NCI-H526 (cell line): ENCODE results near the gene IL22RA2.
"Not testable (repeated sequence)": the region's sequence is repeated elsewhere in the genome, so short reads cannot be mapped to it uniquely, and the experiment has no call there.

Experiments
- DNase-seq, 2 experiments: peaks; one replicate each; lab custom pipeline; 2025; lab: John Stamatoyannopoulos, UW

Gene IL22RA2, protein sequence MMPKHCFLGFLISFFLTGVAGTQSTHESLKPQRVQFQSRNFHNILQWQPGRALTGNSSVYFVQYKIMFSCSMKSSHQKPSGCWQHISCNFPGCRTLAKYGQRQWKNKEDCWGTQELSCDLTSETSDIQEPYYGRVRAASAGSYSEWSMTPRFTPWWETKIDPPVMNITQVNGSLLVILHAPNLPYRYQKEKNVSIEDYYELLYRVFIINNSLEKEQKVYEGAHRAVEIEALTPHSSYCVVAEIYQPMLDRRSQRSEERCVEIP

DNA sequence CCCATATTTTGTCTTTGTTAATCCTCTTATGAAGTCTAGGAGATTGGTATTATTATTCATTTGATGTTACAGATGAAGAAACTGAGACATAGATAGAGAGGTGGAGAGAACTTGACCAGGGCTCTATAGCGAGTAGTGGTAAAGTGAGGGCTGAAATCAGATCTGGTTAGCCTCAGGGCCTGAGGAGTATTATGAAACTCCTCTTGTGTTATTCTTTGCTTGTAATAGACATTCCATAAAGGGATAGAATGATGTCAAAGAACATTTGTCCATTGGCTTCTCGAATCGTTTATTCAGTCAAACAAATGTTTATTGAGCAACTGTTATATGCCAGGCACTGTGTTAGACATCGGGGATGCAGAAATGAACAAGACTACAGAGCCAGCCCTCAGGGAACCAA lies at the start of gene IL22RA2:
TSS of gene IL22RA2 (minus strand) at position 144 of the 400 bp plus-strand sequence. CDS start 11,895 bp downstream, outside the sequence.
- DNase-seq, result no peak

DNA sequence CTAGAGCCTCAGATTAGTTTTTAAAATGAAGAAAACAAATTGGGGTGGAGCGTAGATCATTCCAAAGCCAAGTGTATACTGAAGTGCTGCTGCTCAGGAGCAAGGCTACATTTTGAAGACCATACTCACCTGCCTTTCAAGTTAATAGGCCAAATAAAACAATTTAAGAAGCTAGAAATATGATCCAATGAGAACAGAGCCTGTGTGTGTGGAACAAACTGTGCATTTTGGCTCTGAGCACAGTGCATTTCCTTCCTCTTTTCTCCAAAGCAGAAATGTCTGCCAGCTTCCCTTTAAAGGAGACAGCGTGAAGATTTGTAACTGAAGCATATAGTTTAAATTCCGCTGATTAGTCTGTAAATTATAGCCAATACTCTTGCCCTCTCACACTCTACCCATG lies 48.9 kb upstream of the IL22RA2 start:
- DNase-seq, result no peak

DNA sequence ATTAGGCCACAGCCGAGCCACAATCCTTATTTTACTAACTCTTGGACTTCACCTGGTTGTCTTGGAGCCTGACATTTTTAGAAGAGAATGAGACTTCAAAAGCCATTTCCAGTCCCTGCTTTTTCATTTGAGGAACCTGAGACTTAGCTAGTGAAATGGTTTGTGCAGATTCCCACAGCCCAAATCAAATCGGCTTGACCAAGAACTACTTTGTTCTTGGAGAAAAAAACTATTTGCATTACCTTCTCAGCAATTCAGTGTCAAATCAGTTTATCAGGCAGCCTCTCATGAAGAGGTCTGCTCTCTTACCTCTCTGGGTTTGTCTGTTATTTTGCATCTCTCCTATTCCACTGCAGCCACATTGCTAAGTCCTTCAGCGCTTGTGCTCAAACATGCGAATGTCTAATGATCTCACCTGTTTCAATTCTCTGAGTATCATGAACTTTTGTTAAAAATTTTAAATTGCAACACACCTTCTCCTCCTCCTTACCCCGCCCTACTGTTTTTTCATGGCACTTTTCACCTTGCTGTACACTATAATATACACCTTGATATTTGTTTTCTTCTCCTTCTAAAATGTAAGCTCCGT lies 46.3 kb upstream of the IL22RA2 start:
- DNase-seq, result peak in 1 of 2 experiments; percentile 41

DNA sequence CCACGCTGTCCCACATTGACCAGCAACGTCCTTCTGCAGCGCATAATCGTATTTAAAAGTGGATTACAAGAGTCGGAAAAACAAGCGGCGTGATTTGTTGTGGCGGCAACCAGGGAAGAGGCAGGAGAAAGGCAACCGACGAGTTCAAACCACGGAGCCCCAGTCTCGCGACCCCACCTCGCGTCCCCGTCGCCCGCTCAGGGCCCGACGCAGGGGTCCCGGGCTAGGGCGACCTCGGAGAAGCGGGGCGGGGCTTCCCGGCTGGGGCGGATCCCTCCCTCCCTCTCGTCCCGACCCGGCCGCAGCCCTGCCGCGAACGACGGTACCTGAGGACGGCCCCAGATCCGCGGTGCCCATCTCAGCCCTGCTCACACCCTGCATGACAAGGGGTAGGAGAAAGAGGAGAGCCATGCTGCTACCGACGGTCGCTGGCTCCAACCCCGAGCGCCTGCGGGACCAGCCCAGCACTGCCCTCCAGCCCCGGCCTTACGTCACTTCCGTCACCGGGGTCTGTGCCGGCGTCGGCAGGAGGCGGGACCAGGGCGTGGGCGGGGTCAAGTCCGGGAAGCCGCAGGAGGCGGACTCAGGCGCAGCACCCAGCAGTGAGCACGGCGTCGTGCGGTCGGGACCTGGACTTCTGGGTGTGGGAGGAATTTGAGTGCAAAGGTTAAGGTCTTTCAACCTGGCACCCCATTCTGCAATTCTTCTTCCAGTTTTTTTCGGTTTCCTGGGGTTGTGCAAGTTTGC lies 45.6 kb upstream of the IL22RA2 start, which contains the start of gene IFNGR1:
TSS of gene IFNGR1 (minus strand) at position 469 of the 747 bp plus-strand sequence. CDS start at position 411, 58 bp downstream.
- peak; percentile 84 to 95 for DNase-seq

DNA sequence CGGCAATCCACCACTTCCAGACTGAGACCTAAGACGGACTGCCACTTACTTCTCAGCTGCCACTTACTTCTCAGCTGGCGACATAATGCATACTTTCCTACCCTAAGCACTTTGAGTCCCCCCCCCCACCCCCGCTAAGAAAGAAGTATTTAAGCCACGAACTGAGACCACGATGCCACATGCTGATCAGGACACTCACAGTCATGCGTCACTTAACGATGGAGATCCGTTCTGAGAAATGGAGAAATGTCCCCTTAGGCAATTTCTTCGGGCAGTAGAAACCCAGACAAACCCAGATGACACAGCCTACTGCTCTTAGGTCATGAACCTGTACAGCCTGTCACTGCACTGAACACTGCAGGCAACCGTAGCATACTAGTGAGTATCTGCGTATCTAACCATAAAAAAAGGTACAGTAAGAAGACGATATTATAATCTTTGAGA lies 45.1 kb upstream of the IL22RA2 start:
- DNase-seq, result peak; percentile 9 to 38

DNA sequence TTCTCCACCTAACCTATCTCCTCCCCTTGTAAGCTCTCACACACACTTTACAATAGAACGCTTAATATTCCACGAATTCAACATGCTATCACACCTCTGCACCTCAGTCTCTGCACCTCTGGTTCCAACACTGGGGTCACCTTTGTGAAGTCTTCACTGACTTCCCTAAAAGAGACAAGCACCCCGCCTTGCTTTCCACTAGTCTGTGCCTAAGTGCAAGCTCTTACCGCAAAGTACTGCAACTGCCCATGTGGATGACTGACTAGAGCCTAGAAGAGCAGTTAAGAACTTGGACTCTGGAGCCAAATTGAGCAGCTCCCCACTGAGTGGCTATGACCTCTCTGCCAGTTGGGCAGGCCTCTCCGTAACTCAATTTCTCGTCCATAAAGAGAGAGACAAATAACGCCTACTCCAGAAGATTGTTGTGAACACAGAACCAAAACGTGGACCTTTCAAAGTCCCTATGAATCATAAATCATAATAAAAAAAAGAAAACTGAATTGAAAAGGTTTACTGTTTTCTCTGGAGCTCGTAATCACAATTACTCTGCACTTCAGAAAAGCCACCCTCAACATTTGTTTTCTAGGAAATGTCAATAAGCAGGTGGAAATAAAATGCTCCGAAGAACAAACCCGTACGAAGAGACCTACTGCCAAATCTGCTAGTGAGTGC lies 44.5 kb upstream of the IL22RA2 start:
- DNase-seq, result no peak

DNA sequence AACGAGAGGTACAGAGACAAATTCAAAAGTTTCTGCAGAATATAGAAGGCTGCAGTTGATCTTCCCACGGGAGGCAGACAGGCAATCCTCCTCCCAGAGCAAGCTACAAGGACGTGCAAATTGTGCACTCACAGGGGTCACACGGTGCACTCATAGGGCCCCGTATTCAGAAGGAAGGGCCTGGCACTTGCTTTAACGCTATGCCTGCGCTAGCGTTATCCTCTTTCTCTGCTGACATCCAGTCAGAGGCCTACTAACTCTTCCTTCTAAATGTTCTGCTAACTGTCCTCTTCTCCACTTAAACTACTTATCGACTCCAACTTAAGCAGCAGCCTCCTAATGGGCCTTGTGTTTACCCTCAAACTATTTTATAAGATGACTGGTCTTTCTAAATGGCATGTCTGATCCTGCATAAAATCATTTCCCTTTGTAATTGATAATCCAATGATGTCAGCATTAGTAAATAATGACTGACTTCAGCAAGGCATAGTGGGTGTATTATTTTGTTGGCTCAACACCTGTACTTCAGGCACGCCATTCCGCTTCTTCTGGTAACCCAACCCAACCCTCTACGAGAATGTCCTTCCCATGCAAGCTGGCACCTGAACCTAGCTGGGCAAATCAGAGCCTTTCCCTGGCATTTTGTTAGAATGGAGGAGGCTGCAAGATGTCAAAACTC lies 43.6 kb upstream of the IL22RA2 start:
- DNase-seq, result no peak

DNA sequence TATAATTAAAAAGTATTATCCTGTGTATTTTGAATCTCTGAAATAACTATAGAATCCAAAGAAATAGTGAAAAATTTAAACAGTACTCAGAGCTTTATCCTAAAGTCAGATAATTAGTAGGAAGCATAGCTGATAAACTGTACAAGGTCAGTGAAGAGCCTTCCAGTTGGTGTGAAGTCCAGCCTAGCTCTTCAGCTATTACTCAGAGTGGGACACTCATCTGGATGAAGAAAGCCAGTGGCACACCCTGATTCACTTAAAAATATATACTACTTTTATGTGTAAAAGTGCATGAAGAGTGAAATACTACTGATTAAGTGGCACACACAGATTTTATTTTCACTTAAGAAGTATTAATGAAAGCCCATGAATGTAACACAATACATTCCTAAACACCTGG lies 42.7 kb upstream of the IL22RA2 start:
- no peak for DNase-seq

DNA sequence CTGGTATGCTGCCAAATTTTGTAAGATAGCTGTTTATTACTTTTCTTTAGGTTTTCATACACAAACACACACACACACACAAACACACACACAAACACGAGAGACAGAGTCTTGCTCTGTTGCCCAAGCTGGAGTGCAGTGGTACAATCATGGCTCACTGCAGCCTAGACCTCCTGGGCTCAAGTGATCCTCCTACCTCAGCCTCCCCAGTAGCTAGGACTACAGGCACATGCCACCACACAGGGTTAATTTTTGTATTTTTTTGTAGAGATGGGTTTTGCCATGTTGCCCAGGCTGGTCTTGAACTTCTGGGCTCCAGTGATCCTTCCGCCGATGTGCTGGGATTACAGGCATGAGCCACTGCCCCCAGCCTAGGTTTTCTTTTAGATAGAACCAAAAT lies 42.2 kb upstream of the IL22RA2 start:
- DNase-seq, result not testable (repeated sequence)

DNA sequence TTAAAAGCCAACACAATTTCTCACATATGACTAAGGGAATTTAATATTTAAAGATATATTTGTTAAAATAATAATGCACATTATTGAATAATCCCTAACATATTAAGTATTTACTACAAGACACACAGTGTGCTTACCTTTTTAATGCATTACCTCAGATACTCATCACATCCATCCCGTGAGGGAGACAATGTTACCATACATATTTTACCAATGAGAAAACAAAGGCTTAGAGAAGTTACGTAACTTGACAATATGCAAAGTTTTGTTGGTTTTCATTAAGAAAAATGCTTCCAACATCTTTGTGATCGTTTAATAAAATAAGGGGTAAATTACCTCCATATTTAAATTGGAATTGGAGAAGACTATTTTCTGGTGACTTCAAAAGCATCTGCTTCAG lies 41.5 kb upstream of the IL22RA2 start:
- no peak for DNase-seq

DNA sequence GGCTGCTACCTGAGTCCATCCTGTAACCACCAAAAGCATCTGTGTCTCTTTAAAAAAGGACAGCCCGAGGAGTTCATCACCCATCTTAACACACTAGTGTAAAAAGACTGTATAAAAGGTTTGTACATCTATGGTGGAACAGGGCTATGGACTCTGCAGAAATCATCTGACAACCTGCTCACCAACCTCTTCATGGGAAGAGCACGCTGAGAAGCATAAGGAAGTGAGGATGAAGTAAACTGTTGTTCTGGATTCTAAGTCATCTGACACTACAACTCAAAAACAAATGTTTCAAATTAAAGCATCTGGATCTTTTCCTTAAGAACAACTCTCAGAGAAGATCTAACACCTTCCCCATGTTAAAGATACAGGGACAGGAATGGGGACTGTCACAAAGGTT lies 40.4 kb upstream of the IL22RA2 start:
- no peak for DNase-seq

DNA sequence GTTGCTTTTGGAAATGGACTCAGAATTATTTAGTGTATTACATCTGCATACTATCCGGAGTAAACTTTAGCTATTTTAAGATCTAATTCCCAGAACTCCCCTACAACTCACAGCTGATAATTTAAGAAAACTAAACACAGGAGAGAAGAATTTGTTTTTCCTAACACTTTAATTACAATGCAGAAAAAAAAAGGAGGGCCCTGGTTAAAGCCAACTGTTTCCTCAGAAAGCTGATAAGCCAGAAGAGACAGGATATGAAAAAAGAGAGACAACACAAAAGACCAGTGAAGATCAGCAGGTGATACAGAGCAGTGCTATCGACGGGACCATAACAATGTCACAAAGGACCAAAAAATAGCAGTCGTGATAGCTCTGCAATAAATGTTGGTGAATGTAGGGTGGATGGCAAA lies 39.9 kb upstream of the IL22RA2 start:
- DNase-seq, result no peak

DNA sequence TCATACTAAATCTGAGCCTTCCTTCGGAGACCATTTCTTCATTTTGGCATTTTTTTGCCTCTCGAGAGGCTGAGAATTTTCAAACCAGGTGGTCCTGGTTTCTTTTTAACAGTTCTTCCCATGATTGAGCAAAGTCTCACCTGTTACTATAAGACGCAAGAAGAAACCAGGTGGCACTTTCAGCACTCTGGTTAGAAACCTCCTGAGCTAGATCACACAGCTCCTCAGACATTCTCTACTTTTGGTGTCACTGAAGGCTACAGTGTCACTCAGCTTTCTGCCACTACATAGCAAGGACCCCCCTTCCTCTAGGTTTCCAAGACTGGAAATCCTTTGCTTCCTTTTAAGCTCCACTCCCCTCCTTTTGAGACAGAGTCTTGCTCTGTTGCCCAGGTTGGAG lies 38.5 kb upstream of the IL22RA2 start:
- no peak for DNase-seq

DNA sequence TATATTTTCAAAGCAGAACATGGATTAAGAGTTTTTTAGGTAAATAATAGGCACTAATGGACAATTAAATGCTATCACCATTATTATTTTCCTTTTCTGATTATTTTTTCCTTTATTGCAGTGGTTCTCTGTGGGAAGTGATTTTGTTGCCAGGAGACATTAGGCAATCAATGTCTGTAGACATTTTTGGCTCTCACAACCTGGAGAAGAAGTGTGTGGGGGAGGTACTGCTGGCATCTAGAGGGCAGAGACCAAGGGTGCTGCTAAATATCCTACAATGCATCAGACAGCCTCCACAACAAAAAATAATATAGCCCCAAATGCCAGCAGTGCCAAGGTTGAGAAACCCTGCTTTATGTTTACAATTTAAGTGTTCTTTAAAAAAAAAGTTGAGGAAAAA lies 37.5 kb upstream of the IL22RA2 start:
- no peak for DNase-seq

DNA sequence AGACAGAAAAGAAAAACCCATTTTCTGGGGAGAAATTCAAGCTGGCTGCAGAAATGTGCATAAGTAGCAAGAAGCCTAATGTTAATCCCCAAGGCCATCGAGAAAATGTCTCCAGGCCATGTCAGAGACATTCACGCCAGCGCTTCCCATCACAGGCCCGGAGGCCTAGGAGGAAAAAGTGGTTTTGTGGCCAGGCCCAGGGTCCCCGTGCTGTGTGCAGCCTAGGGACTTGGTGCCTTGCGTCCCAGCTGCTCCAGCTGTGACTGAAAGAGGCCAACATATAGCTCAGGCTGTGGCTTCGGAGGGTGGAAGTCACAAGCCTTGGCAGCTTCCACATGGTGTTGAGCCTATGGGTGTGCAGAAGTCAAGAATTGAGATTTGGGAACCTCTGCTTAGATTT lies 34.8 kb upstream of the IL22RA2 start:
- no peak for DNase-seq

DNA sequence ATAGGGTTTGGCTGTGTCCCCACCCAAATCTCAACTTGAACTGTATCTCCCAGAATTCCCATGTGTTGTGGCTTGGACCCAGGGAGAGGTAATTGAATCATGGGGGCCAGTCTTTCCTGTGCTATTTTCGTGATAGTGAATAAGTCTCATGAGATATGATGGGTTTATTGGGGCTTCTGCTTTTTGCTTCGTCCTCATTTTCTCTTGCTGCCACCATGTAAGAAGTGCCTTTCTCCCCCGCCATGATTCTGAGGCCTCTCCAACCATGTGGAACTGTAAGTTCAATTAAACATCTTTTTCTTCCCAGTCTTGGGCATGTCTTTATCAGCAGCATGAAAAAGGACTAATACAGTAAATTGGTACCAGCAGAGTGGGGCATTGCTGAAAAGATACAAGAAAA lies 34.0 kb upstream of the IL22RA2 start:
- not testable (repeated sequence) for DNase-seq

DNA sequence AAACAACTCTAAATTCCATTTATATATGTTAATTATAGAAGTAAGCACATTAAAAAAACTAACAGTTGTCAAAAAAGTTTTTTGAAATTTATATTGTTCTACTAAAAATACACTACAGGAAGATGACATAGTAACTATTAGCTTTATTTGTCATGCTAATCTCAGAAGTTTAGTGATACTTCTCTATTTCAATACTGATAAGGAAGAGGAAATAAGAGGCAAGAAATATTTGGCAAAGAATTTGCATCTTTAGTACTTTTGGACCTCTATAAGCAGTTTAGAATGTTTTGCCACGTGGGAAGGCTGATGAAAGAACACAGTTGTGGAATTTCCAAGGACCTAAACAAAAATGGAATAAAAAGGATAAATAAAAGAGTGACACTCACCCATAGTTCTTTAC lies 33.1 kb upstream of the IL22RA2 start:
- DNase-seq, result no peak

DNA sequence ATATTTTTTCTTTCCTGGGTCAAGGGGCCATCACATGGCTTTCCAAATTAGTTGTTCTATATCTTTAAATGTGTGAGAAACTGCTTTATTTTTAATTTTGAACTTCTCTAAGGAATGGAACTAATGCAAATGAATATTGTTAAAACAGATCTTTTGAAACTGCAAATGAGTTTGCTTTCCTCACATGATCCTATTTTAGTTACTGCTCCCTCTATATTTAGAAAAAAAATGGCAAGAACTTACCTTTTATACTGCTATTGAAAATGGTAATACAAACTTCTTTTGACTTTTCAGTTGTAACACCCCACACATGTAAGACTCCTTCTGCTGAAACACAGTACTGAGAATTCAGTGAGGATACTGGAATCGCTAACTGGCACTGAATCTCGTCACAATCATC lies 29.8 kb upstream of the IL22RA2 start:
- no peak for DNase-seq

DNA sequence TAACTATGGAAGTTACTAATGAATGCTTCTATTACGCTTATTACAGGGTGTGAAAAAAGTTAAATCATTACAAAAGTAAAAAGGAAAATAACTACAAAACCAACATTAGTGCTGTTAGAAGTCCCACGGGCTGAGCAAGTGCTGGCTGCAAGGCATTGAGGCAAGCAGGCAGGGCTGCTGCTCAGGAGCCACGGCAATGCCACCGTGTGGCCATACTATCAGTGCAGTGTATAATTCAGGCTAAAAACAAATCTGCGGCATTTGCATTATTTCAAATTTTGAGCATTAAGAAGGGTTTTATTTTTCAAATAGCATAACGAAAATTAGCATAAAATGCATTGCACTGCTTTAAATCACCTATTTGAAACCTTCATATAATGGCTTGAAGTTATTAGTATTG lies 28.6 kb upstream of the IL22RA2 start:
- DNase-seq, result peak; percentile 3 to 35

DNA sequence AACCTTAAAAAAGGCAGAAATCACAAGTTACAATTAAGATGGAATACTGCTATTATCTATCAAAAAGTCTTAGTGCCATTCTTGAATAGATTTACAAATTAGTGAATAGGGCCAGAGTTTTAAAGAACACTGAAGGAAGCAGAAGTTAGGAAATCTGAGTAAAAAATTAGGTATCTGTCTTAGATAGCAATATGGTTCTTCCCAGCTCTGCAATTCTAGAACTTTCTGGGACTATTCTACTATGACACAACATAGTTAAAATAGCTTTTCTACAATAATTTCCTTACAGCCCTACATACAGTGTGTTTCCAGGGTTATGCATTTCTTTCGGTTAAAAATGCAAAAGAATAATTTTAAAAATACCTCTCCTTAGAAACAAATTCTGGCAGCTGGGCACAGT lies 27.6 kb upstream of the IL22RA2 start:
- no peak for DNase-seq

DNA sequence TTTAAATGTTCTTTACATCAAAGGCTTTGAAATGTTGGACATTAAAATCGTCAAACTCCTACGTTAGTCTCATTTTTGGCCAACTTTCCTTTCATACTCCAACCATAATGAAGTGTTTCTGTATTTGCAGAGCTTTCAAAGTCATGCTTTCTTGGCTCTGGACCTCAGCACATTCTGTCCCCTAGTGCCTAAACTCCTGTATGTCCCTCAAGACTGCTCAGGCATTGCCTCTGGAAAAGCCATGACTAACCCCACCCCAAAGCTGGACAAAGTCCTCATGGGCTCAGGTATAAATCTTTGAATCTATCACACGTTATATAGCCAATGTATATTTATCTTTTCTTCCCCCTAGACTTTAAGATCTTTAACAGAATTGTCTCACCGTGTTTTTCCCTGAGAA lies 26.8 kb upstream of the IL22RA2 start:
- no peak for DNase-seq
